T follicular helper cell (primary cell): ENCODE data around the gene JOSD1.

Experiments
- DNase-seq: peaks from one replicate; pipeline ENCODE4 v3.0.0-alpha.2; 2020; ENCODE audit warnings: low read depth
- total RNA-seq, 2 experiments: gene quantifications; one replicate each; lab custom pipeline; 2026; lab: John Stamatoyannopoulos, UW

JOSD1 gene
- 150 to 271 reads per million in 2 experiments for total RNA-seq

DNA sequence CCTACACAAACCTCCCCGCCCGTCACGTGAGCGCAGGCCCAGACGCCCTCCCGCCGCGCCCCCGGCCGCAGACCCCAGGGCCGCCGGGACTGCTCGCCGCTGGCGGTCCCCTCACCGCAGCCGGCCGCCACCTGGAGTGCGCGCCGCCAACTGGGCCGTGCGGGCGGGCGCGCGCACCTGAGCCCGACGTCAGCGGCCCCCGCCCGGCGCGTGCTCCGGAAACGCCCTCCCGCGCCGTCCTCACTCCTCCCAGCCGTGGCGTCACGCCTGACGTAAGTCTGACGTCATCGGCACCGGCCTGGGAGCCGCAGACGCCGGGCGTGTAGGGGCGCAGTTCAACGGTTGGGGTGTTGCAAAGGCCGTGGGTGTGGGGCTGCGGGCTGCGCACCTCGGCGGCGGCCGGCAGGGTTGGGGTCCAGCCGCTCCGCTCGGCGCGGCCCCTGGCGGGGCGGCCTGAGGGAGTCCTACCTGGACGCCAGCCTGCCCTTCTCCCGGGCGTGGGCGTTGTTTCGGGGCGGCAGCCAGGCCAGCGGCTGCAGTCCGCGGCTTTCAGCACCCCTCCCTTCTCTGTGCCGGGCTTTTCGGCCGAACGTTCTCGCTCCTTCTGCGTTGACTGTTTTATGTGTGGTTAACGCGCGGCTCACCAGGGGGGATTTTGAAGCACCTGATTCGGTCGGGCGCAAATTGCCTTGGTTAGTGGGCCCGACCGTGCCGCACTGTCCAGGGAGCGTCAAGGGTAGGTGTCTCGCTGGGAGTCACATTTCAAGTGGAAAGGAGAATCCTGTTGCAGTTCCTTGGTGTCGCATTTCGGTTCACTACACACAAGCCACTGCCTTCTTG is at the start of gene JOSD1:
TSS of gene JOSD1 (minus strand) at position 155 of the 840 bp plus-strand sequence. CDS start 956 bp downstream, outside the sequence.
- peak; percentile 99 for DNase-seq

DNA sequence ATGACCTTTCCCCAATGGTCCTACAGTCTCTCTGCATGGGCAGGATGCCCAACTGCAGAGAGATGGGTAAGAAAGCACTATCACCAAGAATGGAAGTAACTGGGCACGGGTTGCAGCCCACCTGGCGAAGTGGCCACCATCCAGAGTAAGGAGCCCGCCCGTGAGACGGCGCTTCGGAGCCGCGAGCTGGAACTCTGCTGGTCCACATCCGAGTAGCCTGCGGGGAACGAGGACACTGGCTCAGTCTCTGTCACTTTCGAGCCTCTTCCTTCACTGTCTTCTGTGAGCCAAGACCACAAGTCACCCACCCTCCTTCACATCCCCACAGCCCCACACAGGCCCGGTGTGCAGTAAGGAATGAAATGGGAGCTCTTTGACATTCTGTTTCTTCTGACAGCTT is 49.4 kb upstream of the JOSD1 start:
- no peak for DNase-seq

DNA sequence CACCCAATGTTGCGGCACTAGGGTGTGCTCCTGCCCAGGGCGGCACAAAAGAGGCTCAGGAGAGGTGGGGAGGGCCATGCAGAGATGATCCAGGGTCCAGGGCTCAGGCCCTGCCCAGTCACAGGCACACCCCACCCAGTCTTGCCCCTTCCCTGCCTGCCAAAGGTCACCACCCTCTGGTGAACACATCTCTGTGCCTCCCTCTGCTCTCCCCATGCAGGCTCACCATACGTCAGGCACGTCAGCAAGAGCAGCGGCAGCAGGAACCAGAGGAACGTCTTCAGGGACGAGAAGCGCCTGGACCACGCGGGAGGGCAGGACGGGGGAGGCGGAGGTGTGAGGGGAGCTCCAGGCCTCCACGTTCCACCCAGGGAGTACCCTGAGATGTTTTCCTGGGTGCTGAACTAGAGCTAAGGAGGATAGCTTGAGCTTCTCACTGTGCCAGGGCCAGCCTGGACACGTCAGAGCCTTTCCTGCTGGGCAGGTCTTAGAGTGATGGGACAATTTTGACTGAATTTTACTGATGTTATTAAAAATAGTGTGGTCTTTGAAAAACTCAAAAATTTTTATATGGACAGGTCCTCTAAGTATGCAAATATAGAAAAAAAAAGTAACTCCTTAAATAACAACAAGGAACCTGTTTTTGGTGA is 47.9 kb upstream of the JOSD1 start:
- DNase-seq, result no peak

DNA sequence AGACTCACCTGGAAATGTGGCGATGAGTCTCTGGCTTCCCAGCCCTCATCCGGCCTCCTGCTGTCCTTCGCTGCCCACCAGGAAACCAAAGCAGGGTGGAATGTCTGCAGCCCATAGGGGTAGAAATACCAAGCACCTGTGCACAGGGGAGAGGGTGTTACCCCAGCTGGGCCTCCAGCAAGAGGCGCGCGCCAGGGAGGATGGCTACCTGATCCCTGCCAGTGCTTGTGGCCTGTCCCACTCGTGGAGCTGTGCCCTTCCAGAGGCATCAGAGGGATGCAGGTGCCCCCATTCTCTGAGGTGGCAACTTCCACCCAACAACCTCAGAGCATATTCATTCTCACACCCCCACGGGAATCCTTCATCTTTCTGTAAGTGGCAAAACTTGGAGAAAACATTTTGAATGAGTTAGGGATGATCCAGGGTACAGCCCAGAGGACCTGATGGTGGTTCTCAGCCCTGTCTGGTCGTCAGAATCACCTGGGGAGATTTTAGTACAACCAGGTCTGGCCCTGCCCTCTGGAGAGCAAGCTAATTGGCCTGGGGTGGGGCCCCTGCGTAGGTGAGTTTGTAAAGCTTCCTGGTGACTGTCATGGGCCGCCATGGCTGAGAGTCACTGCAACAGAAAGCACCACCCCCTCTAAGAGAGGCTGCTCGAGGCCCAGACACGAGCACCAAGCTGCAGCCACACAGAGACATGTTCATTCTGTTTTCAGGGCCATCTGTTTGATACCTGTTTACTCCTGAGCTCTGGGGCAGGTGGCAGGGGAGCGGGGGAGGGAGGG is 45.1 kb upstream of the JOSD1 start:
- DNase-seq, result no peak

DNA sequence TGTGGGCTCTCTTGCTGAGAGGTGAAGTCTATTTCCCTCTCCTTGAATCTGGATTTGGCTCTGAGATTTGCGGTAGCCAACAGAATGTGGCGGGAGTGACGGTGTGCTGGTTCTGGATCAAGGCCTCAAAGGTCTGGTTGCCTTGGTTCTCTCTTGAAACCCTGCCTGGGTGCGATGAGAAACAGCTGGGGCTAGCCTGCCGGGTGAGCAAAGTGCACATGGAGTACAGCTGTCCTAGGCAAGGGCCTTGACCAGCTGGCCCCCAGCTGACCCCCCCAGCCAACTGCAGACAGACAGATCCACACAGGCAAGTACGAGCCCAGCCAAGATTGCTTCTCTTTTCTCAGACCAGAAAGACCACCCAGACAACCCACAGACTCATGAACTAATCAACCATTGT is 44.2 kb upstream of the JOSD1 start:
- no peak for DNase-seq

DNA sequence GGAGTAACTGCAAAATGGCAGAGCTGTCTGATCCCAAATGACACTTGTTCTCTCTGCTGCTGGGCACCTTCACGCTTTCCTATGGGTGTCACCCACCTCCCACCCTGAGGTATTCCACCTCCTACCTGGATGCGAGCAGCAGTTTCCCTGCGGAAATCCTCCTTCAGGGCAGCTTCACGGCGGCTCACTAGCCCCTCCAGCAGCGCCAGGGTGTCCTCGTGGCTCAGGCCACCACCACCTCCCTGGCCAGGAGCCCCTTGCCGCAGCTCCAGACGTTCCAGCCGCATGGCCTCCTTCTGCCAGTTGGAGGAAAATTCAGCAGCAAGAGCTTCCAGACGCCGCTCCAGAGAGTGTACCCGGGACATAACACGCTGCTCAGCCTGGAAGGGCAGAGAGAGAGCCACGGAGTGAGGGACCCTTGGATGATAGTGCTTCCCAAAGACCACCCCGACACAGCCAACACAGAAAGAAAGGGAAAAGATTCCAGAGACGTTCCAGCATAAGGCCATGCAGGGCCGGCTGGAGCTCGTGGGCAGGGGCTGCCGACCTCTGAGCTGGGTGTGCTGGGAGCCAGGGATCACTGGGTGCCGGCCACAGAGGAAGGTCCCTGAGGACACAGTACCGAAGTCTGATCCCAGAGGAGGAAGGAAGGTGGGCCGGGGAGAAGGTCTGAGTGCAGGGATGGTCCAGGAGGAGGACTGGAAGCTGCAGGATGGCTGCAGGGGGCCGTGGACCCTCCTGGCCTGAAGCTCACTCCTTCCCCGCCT is 41.6 kb upstream of the JOSD1 start:
- DNase-seq, result no peak

DNA sequence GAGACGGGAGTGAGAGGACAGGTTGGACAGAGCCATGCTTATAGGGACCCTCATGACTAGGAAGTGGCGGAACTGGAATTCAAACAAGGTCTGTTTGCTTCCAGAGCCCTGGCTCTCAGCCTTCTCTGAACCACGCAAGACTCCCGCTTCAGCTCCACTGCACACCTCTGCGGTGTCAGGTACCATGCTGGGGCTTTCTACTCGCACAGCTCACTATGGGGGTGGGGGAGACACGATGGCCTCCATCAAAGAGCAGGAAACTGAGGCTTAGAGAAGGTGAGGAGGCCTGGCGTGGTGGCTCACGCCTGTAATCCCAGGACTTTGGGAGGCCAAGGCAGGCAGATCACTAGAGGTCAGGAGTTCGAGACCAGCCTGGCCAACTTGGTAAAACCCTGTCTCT is 40.8 kb upstream of the JOSD1 start:
- no peak for DNase-seq

DNA sequence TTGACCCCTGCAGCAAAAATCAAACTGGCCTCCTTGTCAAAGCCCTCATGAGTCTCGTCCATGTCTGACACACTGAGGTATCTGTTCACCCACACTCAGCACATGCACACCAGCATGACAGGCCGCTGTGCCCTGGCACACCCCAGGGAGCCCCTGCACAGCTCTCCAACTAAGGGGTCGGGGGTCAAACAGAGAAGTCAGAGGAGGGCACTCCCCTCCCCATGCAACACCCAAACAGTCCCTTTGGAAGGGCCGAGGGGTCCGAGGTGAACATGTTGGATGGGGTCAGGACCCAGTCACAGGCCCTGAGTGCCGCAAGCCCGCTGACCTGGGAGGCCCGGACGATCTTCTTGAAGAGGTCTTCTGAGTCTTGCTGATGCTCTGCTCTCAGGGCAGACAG is 40.4 kb upstream of the JOSD1 start:
- no peak for DNase-seq

DNA sequence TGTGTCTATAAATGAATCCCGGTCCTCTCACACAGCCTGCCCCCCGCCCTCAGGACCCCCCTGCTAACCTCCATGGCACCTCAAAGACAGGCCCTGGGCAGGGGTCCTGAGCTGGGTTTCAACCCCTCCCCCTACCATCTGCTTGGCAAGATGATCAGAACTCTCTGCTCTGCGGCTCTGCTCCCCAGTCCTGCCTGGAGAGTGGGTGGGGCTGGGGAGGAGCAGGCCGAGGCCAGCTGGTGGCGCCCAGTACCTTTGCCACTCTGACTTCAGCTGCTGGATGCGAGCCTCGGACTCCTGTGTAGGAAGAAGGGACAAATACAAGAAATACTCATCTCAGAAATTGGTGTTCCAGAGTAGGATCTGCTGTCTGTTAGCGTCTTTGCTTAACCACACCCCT is 40.0 kb upstream of the JOSD1 start:
- no peak for DNase-seq

DNA sequence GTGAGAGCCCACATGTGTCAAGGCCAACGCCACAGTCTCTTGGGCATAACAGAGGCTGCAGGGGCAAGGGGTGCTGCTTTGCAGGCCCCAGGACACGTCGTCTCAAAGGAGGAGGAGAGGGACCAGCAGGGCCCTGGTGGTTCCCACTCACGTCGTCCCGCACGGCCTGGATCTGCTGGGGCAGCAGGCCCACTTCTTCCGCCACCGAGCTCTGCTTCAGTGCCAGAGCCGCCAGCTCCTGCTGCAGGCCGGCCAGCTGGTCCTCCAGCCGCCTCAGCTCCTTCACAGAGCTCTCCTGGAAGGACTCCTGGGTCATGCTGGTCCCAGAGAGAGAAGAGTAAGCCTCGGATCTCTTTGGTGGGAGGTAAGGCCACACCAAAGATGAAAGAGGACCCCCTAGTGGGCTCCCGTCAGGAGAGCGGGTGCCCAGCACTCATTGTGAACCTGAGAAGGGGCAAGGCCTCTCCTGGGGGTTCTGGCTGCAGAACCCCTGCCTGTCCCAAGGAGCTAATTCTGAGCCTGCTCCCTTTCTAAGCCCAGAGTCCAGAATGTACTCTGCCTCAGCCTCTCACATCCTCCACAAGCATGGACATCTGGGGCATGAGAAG is 39.5 kb upstream of the JOSD1 start:
- DNase-seq, result no peak

DNA sequence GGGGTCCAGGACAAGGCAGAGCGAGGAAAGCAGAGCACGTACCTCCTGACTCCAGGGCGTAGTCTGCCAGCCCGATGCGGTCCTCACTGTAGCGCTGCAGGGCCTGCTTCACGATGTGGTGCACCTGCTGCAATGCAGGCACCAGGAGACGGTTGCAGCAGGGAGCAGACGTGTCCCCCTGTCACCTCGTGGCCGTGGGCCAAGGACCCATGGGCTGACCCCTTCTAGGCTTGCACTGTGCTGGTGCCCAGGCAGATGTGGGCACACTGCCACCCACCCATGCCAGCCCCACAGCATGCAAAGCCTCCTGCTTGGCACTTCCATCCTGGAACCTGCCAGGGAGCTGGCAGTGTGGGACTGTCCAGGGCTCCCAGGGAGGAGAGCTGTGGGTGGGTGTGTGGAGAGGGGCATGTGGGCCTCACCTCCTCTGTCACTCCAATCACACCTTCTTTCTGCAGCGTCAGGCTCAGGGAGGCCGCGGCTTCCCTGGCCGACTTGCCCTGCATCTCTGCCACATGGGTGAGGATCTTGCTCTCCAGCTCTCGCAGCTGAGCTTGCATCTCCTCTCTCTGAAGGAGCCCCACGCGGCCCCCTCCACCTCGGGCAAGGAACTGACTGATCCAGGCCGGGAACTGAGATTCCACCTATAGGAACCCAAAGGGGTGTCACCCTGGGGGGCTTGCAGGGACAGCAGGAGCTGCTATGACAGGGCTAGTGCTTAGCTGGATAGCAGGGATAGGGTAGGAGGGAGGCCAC is 38.7 kb upstream of the JOSD1 start:
- DNase-seq, result no peak

DNA sequence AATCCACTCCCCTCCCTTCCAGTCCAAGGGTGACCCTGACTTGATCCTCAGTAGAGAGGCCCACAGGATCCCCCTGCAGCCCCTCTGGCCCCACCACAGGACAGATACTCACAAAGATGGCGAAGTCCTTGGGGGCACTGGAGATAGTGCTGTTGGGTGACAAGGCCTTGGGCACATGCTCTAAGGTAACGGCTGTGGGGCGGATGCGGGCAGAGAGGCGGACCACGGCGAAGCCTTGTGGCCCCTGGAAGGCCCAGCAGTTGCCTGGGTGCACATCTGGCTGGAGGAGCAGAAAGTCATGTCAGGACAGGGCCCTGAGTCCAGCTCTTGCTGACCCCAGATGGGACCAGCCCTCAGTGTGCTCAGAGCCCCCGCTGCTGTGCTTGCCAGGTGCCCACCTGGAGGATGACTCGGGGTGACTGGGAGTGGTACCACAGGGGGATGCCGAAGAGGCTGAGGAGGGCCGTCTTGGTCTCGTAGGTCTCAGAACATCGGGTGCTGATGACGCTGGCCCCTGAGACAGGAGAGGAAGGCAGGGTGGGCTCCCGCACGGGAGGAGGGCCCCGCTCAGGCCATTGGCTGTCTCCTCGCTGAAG is 37.8 kb upstream of the JOSD1 start:
- no peak for DNase-seq

DNA sequence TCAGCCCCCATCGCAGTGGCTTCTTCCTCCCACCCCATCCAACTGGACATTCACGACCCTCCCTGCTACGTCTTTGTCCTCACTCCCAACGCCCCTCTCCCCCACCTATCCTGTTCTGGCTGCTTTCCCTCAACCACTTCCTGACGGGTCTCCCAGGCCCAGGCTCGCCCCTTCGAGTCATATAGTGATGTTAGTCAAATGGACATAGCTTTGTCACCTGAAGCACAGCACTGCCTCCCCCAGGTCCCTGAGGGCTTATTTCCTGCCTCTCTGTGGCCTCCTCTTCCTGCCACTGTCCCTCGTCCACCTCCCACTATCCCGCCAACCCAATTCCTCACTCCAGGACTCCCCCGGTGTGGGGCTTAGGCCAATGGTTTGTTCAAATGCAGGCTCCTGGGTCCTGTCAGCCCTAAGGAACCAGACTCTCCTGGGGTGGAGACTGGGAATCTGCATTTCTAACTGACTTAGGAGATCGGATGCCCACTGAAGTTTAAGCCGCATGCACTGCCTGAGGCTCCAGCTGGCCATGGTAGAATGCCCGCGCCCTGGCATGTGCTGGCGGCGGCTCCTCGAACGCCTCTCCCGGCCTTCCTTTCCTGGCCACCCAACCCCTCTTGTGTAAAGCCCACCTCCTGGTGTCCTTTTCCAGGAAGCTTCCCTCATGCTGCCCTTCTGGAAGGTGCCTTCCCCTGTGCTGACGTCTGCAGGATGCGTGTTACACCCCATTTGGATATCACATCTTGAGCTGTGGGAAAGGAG is 36.7 kb upstream of the JOSD1 start:
- DNase-seq, result no peak

DNA sequence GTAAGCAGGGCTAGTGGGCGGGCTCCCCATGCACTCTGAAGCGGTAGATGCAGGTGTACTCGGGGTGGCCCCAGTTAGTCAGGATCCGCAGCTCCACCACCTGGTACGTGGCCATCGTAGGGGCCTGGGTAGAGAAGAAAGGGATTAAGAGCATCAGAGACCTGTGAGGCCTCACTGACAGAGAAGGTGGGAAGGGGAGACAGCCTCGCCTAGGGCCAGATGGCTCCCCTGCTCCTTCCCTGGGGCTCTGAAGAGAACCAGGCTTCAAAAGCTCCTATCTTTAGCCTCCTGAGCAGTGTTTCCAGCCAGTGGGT is 35.5 kb upstream of the JOSD1 start:
- DNase-seq, result no peak

DNA sequence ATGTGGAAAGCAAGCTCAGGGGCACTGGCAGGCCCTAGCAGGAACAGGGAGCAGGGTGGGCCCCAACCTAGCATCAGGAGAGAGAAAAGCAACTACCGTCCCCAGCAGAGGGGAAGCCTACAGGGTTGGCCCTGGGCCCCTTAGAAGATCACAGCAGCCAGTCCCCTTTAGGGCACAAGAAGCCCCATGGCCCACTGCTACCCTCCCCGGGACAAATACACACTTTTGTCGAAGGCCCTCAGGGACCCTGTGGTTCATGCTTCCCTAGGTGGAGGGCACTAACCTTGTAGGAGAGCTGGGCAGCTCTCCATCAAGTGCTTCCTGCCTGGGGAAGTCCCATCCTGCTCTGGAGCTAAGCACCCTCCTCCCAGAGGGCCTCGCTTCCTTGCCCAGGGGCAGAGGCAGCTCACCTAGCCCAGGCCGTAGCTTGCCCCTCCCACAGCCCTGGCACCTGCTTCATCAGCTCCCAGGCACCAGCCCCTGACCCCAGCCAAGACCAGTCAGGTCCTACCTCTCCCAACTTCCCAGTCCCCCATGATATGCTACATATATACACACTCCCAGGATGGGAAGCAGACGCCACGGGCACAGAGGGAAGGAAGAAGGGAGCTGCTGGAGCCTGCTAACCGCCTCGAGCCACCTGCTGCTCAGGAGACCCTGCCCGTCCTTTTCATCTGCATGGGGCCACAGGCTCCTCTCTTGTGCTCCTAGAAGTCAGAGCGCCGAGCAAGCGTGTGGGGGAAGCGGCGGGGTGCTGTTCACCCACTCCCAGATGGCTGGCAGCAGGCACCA is 34.9 kb upstream of the JOSD1 start:
- no peak for DNase-seq

DNA sequence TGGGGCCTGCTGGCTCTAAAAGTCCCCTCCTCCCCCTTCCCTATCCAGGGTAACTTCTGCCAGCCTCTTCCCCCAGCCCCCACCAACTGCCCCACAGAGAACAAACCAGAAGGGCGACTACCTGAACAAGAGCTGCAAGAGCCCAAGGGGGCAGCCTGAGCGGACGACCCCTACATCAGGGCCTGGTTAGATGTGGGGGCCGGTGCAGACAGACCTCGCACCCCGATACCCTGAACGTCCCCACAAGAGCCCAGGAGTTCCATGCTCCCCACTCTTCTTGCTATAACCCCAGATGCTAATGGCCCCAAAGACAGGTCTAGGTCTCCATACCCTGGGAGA is 34.4 kb upstream of the JOSD1 start:
- DNase-seq, result no peak

DNA sequence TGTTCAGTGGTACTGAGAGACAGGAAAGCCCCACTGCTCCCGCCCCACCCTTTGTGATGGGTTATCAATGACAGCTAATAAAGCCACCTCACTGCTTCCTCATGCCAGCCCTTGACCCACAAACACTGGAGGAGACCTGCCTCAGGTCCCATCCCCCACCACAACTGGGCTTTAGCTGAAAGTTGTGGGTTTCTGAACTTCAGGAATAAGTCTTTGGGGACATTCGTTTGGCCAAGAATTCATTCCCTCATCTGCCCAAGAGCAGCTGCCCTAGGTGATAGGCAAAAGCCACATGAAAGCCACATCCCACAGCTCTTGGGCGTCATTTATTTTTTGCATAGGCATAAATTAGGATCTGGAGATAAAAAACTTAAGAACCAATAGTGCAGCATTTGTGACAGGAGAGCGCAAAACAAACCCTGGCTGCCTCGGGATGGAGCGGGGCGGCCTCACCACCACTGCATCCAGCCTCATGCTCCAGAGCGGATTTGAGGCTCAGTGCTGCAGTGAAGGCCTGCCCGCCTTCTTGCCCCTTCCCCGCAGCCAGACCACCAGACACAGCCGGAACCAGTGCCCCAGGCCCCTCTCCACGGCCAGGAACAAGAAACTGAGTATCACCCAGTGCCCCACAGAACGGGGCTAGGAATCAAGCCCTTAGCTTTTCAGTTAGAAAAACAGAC is 33.8 kb upstream of the JOSD1 start:
- DNase-seq, result no peak

DNA sequence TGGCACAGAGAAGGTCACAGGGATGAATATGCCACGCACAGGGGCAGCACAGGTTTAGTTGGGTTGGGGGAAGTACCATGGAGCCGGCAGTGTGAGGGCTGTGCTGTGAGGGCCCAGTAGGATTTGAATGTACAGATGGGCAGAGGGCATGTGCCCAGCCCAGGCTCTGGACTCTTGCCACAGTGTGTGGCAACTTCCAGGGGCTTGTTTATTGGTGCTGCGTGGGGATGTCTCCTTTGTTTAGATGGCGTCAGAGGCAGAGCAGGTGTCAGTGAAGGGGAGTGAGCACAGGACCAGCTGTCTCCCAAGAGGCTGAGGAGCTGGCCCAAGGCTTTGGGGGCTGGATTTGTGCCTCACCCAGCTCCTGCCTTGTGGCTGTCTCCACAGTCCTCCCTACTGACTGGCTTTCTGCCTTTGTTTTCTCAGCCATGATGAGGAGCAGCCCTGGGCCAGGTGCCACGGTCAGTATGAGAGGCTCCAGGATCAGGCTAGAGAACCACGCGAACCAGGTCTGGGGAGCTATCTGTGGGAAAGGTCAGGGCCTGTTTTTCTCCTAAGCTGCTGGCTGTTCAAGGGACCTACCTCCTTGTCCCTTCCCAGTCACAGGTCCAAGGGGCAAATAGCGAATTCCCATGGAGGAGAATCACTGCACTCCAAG is 33.1 kb upstream of the JOSD1 start:
- DNase-seq, result no peak
